Left ventricle myocardium inferior (tissue), 1 donor: ENCODE measurements around the gene FAM78A. TPM values are rescaled to one million over a fixed set of nuclear protein-coding genes. Genes with fewer than 3 reads are reported as not detected.

ENCODE experiments used
- DNase-seq: peaks from one replicate; pipeline ENCODE4 v3.0.0-alpha.2; 2020
- H3K27ac ChIP-seq: fragments of 200-600 bp; replicated peaks from 2 replicates; pipeline ENCODE4 v1.8.0; 2021
- H3K27me3 ChIP-seq: fragments of 200-600 bp; 2 replicates; pipeline ENCODE4 v1.8.0; 2021; ENCODE audit warnings: low read depth
- H3K36me3 ChIP-seq: fragments of 200-600 bp; 2 replicates; pipeline ENCODE4 v1.8.0; 2021
- H3K4me1 ChIP-seq: fragments of 200-600 bp; 2 replicates; pipeline ENCODE4 v1.8.0; 2021
- H3K4me3 ChIP-seq: fragments of 200-600 bp; 2 replicates; pipeline ENCODE4 v1.8.0; 2021; ENCODE audit warnings: mild to moderate bottlenecking, moderate library complexity
- H3K9me3 ChIP-seq: fragments of 200-600 bp; replicated peaks from 2 replicates; pipeline ENCODE4 v1.8.0; 2021
- intact Hi-C: fragments of 100-400 bp; cut with micrococcal nuclease; formaldehyde crosslinking; loops from one replicate; pipeline ENCODE4 v1.11.0; 2022
- total RNA-seq: library from RNA; stranded (reverse); fragmentation: NEBNext Ultra II Directional; extraction: Animal tissue kit (Norgen Biotek cat#: 25700); gene quantifications from one replicate; pipeline ENCODE4 v1.2.1, GENCODE V29; 2021
- TF ChIP-seq, protein P1 (sequence below): fragments of 200-600 bp; IDR thresholded peaks from 2 replicates; pipeline ENCODE4 v1.8.0; 2021; ENCODE audit warnings: antibody characterized with exemption, mild to moderate bottlenecking, borderline replicate concordance
- donor health status: DM: no; HTN: yes; CAD: no; lungs with severe emphysema.

FAM78A gene
- total RNA-seq, 1 donor from 2014 or later = 47.3 TPM

DNA sequence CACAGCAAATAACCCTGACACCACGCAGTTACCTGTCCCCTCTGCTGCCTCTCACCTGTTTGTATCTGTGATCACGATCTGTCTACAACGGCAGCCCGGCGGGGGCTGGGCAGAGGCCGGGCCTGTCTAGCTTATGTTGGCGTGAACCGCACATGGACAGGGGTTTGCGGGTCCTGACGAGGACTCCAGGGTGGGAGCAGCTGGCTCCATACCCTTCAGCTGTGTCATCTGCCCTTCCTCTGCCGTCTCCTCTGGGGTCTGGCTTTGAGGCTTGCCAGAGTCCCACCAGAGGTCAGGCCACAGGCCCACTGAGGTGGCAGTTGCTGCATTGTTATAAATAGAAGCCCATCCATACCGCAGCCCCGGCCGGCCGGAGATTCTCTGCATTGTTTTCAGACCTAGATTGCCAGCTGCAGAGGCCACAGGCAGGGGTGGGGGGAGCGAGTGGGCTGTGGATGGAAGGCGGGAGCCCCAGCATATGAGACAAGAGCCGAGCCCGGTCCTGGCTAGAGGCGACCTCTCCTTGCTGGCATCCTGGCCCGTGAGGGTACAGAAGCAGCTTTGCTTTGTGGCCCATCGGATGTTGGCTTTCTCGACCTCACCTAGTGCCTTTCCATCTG lies 37.8 kb downstream of the FAM78A start:
- Histone ChIP-seq H3K27me3 (no peaks in the 10 kb centered on the region), H3K4me1 (peaks cover 52% of the 10 kb centered on the region), H3K27ac (peak overlapping the region; percentile 93), H3K36me3 (peaks cover 18% of the 10 kb centered on the region), H3K9me3 (peaks cover 4% of the 10 kb centered on the region), H3K4me3 (peak overlapping the region; percentile 42)
- peak; percentile 50 for DNase-seq
- intact Hi-C loops = loop anchor here (10.0 kb wide), 1 partner anchor 96 kb away; no protein-coding TSS in a partner anchor
- TF ChIP-seq, protein P1, sequence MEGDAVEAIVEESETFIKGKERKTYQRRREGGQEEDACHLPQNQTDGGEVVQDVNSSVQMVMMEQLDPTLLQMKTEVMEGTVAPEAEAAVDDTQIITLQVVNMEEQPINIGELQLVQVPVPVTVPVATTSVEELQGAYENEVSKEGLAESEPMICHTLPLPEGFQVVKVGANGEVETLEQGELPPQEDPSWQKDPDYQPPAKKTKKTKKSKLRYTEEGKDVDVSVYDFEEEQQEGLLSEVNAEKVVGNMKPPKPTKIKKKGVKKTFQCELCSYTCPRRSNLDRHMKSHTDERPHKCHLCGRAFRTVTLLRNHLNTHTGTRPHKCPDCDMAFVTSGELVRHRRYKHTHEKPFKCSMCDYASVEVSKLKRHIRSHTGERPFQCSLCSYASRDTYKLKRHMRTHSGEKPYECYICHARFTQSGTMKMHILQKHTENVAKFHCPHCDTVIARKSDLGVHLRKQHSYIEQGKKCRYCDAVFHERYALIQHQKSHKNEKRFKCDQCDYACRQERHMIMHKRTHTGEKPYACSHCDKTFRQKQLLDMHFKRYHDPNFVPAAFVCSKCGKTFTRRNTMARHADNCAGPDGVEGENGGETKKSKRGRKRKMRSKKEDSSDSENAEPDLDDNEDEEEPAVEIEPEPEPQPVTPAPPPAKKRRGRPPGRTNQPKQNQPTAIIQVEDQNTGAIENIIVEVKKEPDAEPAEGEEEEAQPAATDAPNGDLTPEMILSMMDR = no peak

DNA sequence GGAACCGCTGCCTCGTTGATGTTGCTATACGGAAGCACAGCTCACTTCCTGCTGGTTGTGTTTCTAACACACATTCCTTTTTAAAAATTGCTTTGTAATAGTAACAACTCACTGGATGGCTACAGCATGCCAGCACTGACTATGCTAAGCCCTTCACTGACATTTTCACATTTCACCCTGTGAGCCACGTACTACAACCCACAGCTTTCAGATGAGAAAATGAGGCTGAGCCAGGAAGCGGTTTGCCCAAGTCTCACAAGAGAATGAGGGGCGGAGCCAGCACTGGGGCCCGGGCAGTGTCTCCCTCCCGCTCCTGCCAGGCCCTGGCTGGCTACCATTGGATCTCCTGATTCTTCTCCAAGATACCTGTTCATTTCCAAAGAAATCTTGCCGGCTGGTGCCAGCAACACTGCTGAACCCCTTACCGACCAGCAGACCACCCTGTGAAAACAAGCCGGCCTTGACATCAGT lies 38.3 kb downstream of the FAM78A start:
- H3K9me3 ChIP-seq = peaks cover 2% of the 10 kb centered on the region
- TF ChIP-seq, protein P1 = no peak
- intact Hi-C loops = loop anchor here (10.0 kb wide), 1 partner anchor 97 kb away; no protein-coding TSS in a partner anchor
- H3K4me1 ChIP-seq = peaks cover 52% of the 10 kb centered on the region
- no peaks in the 10 kb centered on the region for H3K27me3 ChIP-seq
- DNase-seq = peak; percentile 72
- H3K27ac ChIP-seq = peak overlapping the region; percentile 93
- peaks cover 24% of the 10 kb centered on the region for H3K36me3 ChIP-seq
- H3K4me3 ChIP-seq = peak overlapping the region; percentile 42

DNA sequence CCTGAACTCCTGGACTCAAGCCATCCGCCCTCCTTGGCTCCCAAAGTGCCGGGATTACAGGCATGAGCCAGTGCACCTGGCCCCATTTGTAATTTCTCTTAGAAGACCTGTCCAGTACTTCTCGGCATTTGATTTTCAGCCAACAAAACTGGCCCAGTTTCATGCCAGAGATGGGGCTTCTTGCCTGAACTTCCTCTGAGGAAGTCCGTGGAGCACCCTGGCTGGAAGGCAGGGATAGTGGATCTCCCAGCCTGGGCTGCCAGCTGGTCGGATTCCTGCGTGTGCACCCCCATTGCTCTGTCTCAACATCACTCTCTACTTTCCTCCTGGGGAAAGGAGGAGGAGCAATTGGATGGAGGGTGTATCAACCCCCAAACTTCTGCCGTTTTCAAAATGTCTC lies 39.0 kb downstream of the FAM78A start:
- DNase-seq = no peak
- Histone ChIP-seq H3K4me1 (peaks cover 52% of the 10 kb centered on the region), H3K36me3 (peaks cover 30% of the 10 kb centered on the region), H3K9me3 (no peaks in the 10 kb centered on the region), H3K27me3 (no peaks in the 10 kb centered on the region), H3K27ac (peak overlapping the region; percentile 93), H3K4me3 (no peak overlapping the region)
- TF ChIP-seq, protein P1 = no peak
- intact Hi-C loops = loop anchor here (10.0 kb wide), 1 partner anchor 98 kb away; no protein-coding TSS in a partner anchor

DNA sequence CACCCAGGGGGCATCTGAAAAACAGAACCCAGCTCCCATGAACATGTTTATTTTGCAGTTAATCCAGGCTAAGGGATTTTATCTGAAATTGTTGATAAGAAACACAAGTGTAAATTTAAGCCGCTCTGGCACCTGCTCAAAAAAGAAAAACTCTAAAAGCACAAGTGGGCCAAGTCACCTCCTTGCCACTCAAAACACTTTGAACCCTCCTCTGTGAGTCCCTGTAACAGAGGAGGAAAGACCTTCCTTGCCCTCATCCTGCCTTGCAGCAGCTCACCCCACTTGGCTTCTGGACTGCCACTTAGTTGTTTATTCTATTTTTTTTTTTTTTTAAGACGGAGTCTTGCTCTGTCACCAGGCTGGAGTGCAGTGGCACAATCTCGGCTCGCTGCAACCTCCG lies 39.5 kb downstream of the FAM78A start:
- intact Hi-C loops = loop anchor here (10.0 kb wide), 1 partner anchor 98 kb away; no protein-coding TSS in a partner anchor
- DNase-seq = no peak
- H3K36me3 ChIP-seq = peaks cover 36% of the 10 kb centered on the region
- H3K27ac ChIP-seq = peak overlapping the region; percentile 93
- TF ChIP-seq, protein P1 = no peak
- peaks cover 52% of the 10 kb centered on the region for H3K4me1 ChIP-seq
- no peak overlapping the region for H3K4me3 ChIP-seq
- H3K27me3 ChIP-seq = no peaks in the 10 kb centered on the region
- H3K9me3 ChIP-seq = no peaks in the 10 kb centered on the region

DNA sequence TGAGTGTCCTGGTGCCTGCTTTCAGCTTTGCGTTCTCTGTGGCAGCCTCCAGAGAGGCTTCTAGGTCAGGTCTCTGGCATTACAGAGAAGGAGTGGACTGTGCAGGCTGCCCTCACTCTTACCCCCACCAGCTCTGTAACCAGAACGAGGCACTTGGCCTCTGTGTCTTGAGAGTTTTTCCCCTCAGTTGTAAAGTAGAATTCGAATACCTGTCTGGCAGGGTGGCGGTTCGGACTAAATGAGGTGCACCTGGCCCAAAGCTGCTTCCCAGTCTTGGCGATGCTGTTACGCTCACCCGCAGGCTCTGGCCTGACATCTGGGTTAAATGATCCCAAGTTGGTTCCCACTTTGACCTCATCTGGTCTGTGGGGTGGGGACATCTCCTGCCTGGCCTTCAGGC lies 40.1 kb downstream of the FAM78A start:
- Histone ChIP-seq H3K4me3 (peak overlapping the region; percentile 35), H3K27me3 (no peaks in the 10 kb centered on the region), H3K9me3 (no peaks in the 10 kb centered on the region), H3K36me3 (peaks cover 42% of the 10 kb centered on the region), H3K27ac (peak overlapping the region; percentile 93), H3K4me1 (peaks cover 52% of the 10 kb centered on the region)
- TF ChIP-seq, protein P1 = no peak
- intact Hi-C loops = loop anchor here (10.0 kb wide), 1 partner anchor 99 kb away; no protein-coding TSS in a partner anchor
- no peak for DNase-seq
